CD4-positive, alpha-beta T cell treated with Interferon gamma for 1 hour (primary cell): ENCODE data around the gene PLAGL1.
"Not testable (repeated sequence)": the region's sequence is repeated elsewhere in the genome, so short reads cannot be mapped to it uniquely, and the experiment has no call there.

Experiments used
- DNase-seq: peaks from one replicate; pipeline ENCODE4 v3.0.0-alpha.2; 2020

Gene PLAGL1

GRCh38 chr6:144008120-144008811, at the start of gene PLAGL1:
TSS of gene PLAGL1 (minus strand) at chr6:144008259. CDS start at chr6:143948136, 60,123 bp downstream.
- peak; percentile 3 for DNase-seq

- DNase-seq, result peak; percentile 33
These were observed 47.3 kb upstream of the PLAGL1 start for GRCh38 chr6:144055121-144055931.

GRCh38 chr6:144053601-144054000, 45.5 kb upstream of the PLAGL1 start:
- DNase-seq, result no peak

- no peak for DNase-seq
These were observed 44.4 kb upstream of the PLAGL1 start for GRCh38 chr6:144052488-144052887.

GRCh38 chr6:144049386-144049785, 41.3 kb upstream of the PLAGL1 start:
- DNase-seq, result no peak

GRCh38 chr6:144047688-144048087, 39.6 kb upstream of the PLAGL1 start:
- DNase-seq, result no peak

GRCh38 chr6:144046672-144047071, 38.6 kb upstream of the PLAGL1 start:
- DNase-seq, result not testable (repeated sequence)

GRCh38 chr6:144044989-144045388, 36.9 kb upstream of the PLAGL1 start:
- DNase-seq, result not testable (repeated sequence)

- DNase-seq, result no peak
These were observed 28.8 kb upstream of the PLAGL1 start for GRCh38 chr6:144036835-144037195.

- peak; percentile 7 for DNase-seq
These were observed 28.2 kb upstream of the PLAGL1 start for GRCh38 chr6:144036064-144036834.

- no peak for DNase-seq
These were observed 27.4 kb upstream of the PLAGL1 start for GRCh38 chr6:144035416-144035815.

- no peak for DNase-seq
These were observed 26.0 kb upstream of the PLAGL1 start for GRCh38 chr6:144033816-144034735.

GRCh38 chr6:144029452-144029851, 21.4 kb upstream of the PLAGL1 start:
- DNase-seq, result no peak

GRCh38 chr6:144027932-144028587, 20.0 kb upstream of the PLAGL1 start:
- no peak for DNase-seq

GRCh38 chr6:144023216-144023615, 15.2 kb upstream of the PLAGL1 start:
- no peak for DNase-seq

- no peak for DNase-seq
These were observed 11.9 kb upstream of the PLAGL1 start for GRCh38 chr6:144019929-144020328.

GRCh38 chr6:144017166-144018094, 9.4 kb upstream of the PLAGL1 start:
- no peak for DNase-seq

- DNase-seq, result peak; percentile 42
These were observed 5.4 kb upstream of the PLAGL1 start for GRCh38 chr6:144013486-144013909.

GRCh38 chr6:144012534-144012933, 4.5 kb upstream of the PLAGL1 start:
- DNase-seq, result no peak

- DNase-seq, result not testable (repeated sequence)
These were observed 1.6 kb upstream of the PLAGL1 start for GRCh38 chr6:144009628-144010027.

- no peak for DNase-seq
These were observed 787 bp upstream of the PLAGL1 start for GRCh38 chr6:144008846-144009245.
